ENCODE data around the gene MAN1C1. TPM values are rescaled to one million over a fixed set of nuclear protein-coding genes. Genes with fewer than 3 reads are reported as not detected.

The MAN1C1 gene
- total and polyA plus RNA-seq, 9 of the 15 experiments (the other 6 are each of a cell fraction or from before 2014, with no cell fraction given): 0.04 to 0.44 (median 0.10) TPM; not detected in 3

DNA sequence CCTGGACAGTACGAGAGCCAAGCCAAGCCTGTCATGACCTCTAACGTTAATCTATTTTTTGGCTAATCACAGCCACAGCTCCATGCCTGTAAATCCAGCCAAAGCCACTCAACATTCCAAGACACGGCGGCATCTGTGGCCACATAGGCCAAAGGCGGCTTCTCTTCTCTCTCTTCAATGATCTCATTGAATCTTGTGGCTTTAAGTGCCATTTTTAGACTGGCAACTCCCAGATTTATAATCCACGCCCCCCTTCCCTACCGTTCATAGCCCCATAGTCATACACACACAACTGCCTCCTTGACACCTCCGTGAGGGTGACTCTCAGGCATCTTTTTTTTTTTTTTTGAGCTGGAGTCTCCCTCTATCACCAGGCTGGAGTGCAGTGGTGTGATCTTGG lies 177.7 kb downstream of the MAN1C1 start:
- H3K9me1 ChIP-seq (ENCODE audit: control insufficient read depth, insufficient read depth, low read length): no peaks in the 10 kb centered on the region
- BruUV-seq (replicated peaks): no TSS peak
- no peak for ATAC-seq
- H3K27me3 ChIP-seq (ENCODE audit: control insufficient read depth in 2 of 2, insufficient read depth in 2 of 2, low read length in 2 of 2): peaks cover 33 to 62% of the 10 kb centered on the region in 2 experiments
- H2AFZ ChIP-seq (ENCODE audit: low read depth, low read length): no peak overlapping the region
- no peak for FAIRE-seq
- H3K79me2 ChIP-seq (ENCODE audit: control insufficient read depth, insufficient read depth, low read length): no peaks in the 10 kb centered on the region
- no peak overlapping the region for H3K4me3 ChIP-seq
- POLR2A ChIA-PET: interaction anchor here (0.6 to 1.3 kb wide), 2 partner anchors 12 to 31 kb away, joined by 3 to 4 read pairs; no protein-coding TSS in a partner anchor
- no peaks in the 10 kb centered on the region for H3K36me3 ChIP-seq (ENCODE audit: control insufficient read depth, insufficient read depth, low read length)
- no peaks in the 10 kb centered on the region for H3K9me3 ChIP-seq (replicated peaks; ENCODE audit: control insufficient read depth, insufficient read depth, low read depth, low read length)
- CTCF ChIA-PET (ENCODE audit: low intra/inter-chr PET ratio): interaction anchor here (0.7 kb wide), 1 partner anchor 40 kb away, joined by 3 read pairs; no protein-coding TSS in a partner anchor
- intact Hi-C loops (cut with micrococcal nuclease) (loop anchor here (10.0 kb wide), 1 partner anchor 50 kb away; no protein-coding TSS in a partner anchor), in situ Hi-C loops (cut with MboI) (loop anchor here (5.0 kb wide), 1 partner anchor 52 kb away; no protein-coding TSS in a partner anchor)
- H3K9ac ChIP-seq (ENCODE audit: insufficient read depth in 1 of 2, low read depth in 2 of 2, low read length in 2 of 2): no peak overlapping the region
- no peak overlapping the region for H3K4me2 ChIP-seq (ENCODE audit: insufficient read depth, low read length)
- DNase-seq (ENCODE audit: extremely low read depth in 1 of 4, low spot score in 3 of 4): no peak
- no peaks in the 10 kb centered on the region for H4K20me1 ChIP-seq (replicated peaks; ENCODE audit: control insufficient read depth, insufficient read depth, low read length)
- TF ChIP-seq ZNF316 (IDR thresholded peaks at IDR 0.05) (no peak), ZNF121 (CRISPR knock-in tag; conservative IDR thresholded peaks at IDR 0.05) (no peak), ZBTB7A (IDR thresholded peaks at IDR 0.05; ENCODE audit: borderline replicate concordance, control insufficient read depth, low read depth, low read length) (no peak), ZNF696 (CRISPR knock-in tag; conservative IDR thresholded peaks at IDR 0.05) (no peak), ZBED1 (IDR thresholded peaks at IDR 0.05) (no peak), SMAD3 (CRISPR knock-in tag; conservative IDR thresholded peaks at IDR 0.05) (no peak), RCOR1 (IDR thresholded peaks at IDR 0.05; ENCODE audit: borderline replicate concordance in 1 of 2, low read depth in 2 of 2, low read length in 2 of 2) (no peak), U2AF1 (optimal IDR thresholded peaks at IDR 0.05; ENCODE audit: low read depth, low read length) (no peak), RHOXF2B (CRISPR knock-in tag; conservative IDR thresholded peaks at IDR 0.05) (no peak)
- TF ChIP-seq, protein P1, sequence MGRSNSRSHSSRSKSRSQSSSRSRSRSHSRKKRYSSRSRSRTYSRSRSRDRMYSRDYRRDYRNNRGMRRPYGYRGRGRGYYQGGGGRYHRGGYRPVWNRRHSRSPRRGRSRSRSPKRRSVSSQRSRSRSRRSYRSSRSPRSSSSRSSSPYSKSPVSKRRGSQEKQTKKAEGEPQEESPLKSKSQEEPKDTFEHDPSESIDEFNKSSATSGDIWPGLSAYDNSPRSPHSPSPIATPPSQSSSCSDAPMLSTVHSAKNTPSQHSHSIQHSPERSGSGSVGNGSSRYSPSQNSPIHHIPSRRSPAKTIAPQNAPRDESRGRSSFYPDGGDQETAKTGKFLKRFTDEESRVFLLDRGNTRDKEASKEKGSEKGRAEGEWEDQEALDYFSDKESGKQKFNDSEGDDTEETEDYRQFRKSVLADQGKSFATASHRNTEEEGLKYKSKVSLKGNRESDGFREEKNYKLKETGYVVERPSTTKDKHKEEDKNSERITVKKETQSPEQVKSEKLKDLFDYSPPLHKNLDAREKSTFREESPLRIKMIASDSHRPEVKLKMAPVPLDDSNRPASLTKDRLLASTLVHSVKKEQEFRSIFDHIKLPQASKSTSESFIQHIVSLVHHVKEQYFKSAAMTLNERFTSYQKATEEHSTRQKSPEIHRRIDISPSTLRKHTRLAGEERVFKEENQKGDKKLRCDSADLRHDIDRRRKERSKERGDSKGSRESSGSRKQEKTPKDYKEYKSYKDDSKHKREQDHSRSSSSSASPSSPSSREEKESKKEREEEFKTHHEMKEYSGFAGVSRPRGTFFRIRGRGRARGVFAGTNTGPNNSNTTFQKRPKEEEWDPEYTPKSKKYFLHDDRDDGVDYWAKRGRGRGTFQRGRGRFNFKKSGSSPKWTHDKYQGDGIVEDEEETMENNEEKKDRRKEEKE (IDR thresholded peaks at IDR 0.05; ENCODE audit: borderline replicate concordance in 1 of 2, control insufficient read depth in 1 of 2, low read depth in 2 of 2, low read length in 1 of 2): no peak
- TF ChIP-seq, protein P2, sequence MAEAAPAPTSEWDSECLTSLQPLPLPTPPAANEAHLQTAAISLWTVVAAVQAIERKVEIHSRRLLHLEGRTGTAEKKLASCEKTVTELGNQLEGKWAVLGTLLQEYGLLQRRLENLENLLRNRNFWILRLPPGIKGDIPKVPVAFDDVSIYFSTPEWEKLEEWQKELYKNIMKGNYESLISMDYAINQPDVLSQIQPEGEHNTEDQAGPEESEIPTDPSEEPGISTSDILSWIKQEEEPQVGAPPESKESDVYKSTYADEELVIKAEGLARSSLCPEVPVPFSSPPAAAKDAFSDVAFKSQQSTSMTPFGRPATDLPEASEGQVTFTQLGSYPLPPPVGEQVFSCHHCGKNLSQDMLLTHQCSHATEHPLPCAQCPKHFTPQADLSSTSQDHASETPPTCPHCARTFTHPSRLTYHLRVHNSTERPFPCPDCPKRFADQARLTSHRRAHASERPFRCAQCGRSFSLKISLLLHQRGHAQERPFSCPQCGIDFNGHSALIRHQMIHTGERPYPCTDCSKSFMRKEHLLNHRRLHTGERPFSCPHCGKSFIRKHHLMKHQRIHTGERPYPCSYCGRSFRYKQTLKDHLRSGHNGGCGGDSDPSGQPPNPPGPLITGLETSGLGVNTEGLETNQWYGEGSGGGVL (CRISPR knock-in tag; IDR thresholded peaks at IDR 0.05): no peak
- TF ChIP-seq, protein P3, sequence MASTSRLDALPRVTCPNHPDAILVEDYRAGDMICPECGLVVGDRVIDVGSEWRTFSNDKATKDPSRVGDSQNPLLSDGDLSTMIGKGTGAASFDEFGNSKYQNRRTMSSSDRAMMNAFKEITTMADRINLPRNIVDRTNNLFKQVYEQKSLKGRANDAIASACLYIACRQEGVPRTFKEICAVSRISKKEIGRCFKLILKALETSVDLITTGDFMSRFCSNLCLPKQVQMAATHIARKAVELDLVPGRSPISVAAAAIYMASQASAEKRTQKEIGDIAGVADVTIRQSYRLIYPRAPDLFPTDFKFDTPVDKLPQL (IDR thresholded peaks at IDR 0.05; ENCODE audit: extremely low read depth, insufficient read length): no peak
- H3K4me1 ChIP-seq (replicated peaks in 1 of 2; ENCODE audit: control insufficient read depth in 2 of 2, insufficient read depth in 2 of 2, low read length in 2 of 2): peaks cover 0 to 5% of the 10 kb centered on the region in 2 experiments; a peak in 1 of 5 replicates
- WGBS (ENCODE audit: insufficient coverage, low coverage, missing lambda C conversion rate): 9% methylated on average over 8 of the region's 8 CpGs
- no peak overlapping the region for H3K27ac ChIP-seq (ENCODE audit: extremely low read depth, low read depth, low read length)
